Measurements from ENCODE around the gene ERC1.

ERC1 gene

GRCh38 chr12:1531153-1531653 lies 540.2 kb downstream of the ERC1 start (continued):
- TF ChIP-seq ZNF214 (tag by site-specific recombination; IDR thresholded peaks at IDR 0.05; ENCODE audit: borderline replicate concordance) (no peak), ZNF174 (tag by site-specific recombination; IDR thresholded peaks at IDR 0.05) (no peak), ZNF274 (IDR thresholded peaks at IDR 0.05; ENCODE audit: low read length) (no peak), ZNF274 (tag by site-specific recombination; IDR thresholded peaks at IDR 0.05; ENCODE audit: borderline replicate concordance) (no peak), ZNF704 (tag by site-specific recombination; IDR thresholded peaks at IDR 0.05) (no peak), ZEB2 (tag by site-specific recombination; IDR thresholded peaks at IDR 0.05) (peak; percentile 49; the same call in 1 of the 2 replicates), ZNF747 (tag by site-specific recombination; IDR thresholded peaks at IDR 0.05) (no peak), ZBTB7A (tag by site-specific recombination; IDR thresholded peaks at IDR 0.05; ENCODE audit: low read depth) (no peak), ZNF473 (tag by site-specific recombination; IDR thresholded peaks at IDR 0.05) (no peak), ZNF140 (tag by site-specific recombination; IDR thresholded peaks at IDR 0.05) (no peak), ZNF221 (tag by site-specific recombination; IDR thresholded peaks at IDR 0.05; ENCODE audit: borderline replicate concordance) (no peak), ZFP69B (tag by site-specific recombination; IDR thresholded peaks at IDR 0.05) (no peak), ZNF785 (tag by site-specific recombination; IDR thresholded peaks at IDR 0.05) (no peak), ZNF518A (tag by site-specific recombination; conservative IDR thresholded peaks at IDR 0.05; ENCODE audit: low read depth) (no peak), ZNF792 (tag by site-specific recombination; IDR thresholded peaks at IDR 0.05) (no peak), SCRT1 (tag by site-specific recombination; IDR thresholded peaks at IDR 0.05; ENCODE audit: borderline replicate concordance) (no peak), ZNF335 (tag by site-specific recombination; conservative IDR thresholded peaks at IDR 0.05) (peak; percentile 72), OSR2 (tag by site-specific recombination; IDR thresholded peaks at IDR 0.05) (no peak), SP2 (tag by site-specific recombination; IDR thresholded peaks at IDR 0.05) (peak; percentile 18; the same call in 1 of the 2 replicates), ZBTB26 (tag by site-specific recombination; optimal IDR thresholded peaks at IDR 0.05) (peak; percentile 78), MZF1 (tag by site-specific recombination; IDR thresholded peaks at IDR 0.05; ENCODE audit: borderline replicate concordance) (no peak), ZIC2 (tag by site-specific recombination; IDR thresholded peaks at IDR 0.05) (no peak), ZNF148 (tag by site-specific recombination; IDR thresholded peaks at IDR 0.05; ENCODE audit: borderline replicate concordance) (no peak), ZNF248 (tag by site-specific recombination; IDR thresholded peaks at IDR 0.05) (no peak), PRDM2 (tag by site-specific recombination; IDR thresholded peaks at IDR 0.05; ENCODE audit: borderline replicate concordance) (no peak)
